ENCODE data around the gene CDK6. TPM values are rescaled to one million over a fixed set of nuclear protein-coding genes. Genes with fewer than 3 reads are reported as not detected.

The CDK6 gene
- total and polyA plus RNA-seq, 2 of the 8 experiments (the other 6 are each of a cell fraction or from before 2014, with no cell fraction given): 5.9 to 18.9 TPM

DNA sequence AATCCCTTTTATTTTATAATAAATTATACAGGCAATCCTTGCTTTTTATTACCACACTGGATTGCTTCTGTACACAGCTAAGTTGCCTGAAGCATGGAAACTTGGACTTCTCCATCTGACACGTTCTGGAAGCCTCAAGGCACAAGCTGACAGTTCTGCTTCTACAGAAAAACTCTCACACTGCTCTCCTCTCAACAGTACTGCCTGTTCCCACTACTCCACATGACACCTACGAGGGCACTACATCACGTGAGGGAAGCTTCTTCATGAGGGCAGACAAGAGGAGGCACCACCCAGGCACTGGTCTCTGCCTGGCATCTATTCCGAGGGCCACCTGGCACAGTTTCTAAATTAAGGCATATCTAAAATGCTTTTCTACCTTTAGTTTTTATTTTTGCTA, 229.4 kb downstream of the CDK6 start:
- peak overlapping the region; percentile 39 for H3K23ac ChIP-seq (ENCODE audit: insufficient read length)
- ChIA-PET CTCF (ENCODE audit: partially characterized antibody) (interaction anchor here (1.6 to 10.4 kb wide), 2 partner anchors 15 to 226 kb away, joined by 5 to 84 read pairs; partner anchors contain the start of gene FAM133B), POLR2A (ENCODE audit: partially characterized antibody) (interaction anchor here (4.2 kb wide), 1 partner anchor 17 kb away, joined by 27 read pairs; the partner anchor contains the start of gene FAM133B)
- no peak overlapping the region for H3K27ac ChIP-seq (ENCODE audit: low read depth, low read length)
- no peak overlapping the region for H2BK5ac ChIP-seq (ENCODE audit: low read depth, low read length)
- H3K18ac ChIP-seq (ENCODE audit: extremely low read depth, low read length): no peak overlapping the region
- H2BK20ac ChIP-seq (ENCODE audit: low read length): no peak overlapping the region
- no peak overlapping the region for H3K4ac ChIP-seq (replicated peaks; ENCODE audit: insufficient read length, low read depth, low read length)
- no peak overlapping the region for H4K91ac ChIP-seq (replicated peaks; ENCODE audit: insufficient read length, low read length)
- FAIRE-seq (no peak), DNase-seq (ENCODE audit: low read depth in 1 of 2, low spot score in 2 of 2) (no peak)
- H3K9ac ChIP-seq (replicated peaks in 1 of 4; ENCODE audit: extremely low read depth in 1 of 4, low read depth in 3 of 4, low read length in 3 of 4): no peak overlapping the region; a peak in 1 of 7 replicates
- H2BK15ac ChIP-seq (ENCODE audit: low read length): 0 out of 2 replicates have a peak overlapping the region, but pooled peaks have one; percentile 19
- H4K5ac ChIP-seq (ENCODE audit: insufficient read length, low read depth, low read length): no peak overlapping the region
- H4K20me1 ChIP-seq (replicated peaks in 1 of 2; ENCODE audit: control insufficient read depth in 1 of 2, insufficient read depth in 2 of 2, low read length in 2 of 2): no peaks in the 10 kb centered on the region
- H2BK120ac ChIP-seq (replicated peaks; ENCODE audit: low read depth, low read length): no peak overlapping the region
- no peak overlapping the region for H4K8ac ChIP-seq (ENCODE audit: extremely low read depth, insufficient read depth, low read length)
- TF ChIP-seq, protein P1, sequence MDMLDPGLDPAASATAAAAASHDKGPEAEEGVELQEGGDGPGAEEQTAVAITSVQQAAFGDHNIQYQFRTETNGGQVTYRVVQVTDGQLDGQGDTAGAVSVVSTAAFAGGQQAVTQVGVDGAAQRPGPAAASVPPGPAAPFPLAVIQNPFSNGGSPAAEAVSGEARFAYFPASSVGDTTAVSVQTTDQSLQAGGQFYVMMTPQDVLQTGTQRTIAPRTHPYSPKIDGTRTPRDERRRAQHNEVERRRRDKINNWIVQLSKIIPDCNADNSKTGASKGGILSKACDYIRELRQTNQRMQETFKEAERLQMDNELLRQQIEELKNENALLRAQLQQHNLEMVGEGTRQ (IDR thresholded peaks at IDR 0.05; ENCODE audit: low read length): peak; percentile 37; the same call in 1 of the 2 replicates
- TF ChIP-seq TAF7 (optimal IDR thresholded peaks at IDR 0.05; ENCODE audit: borderline replicate concordance, low read depth, low read length): no peak
- no peak overlapping the region for H2AK5ac ChIP-seq (ENCODE audit: low read depth, low read length)
- H3K79me2 ChIP-seq (ENCODE audit: control insufficient read depth in 1 of 2, insufficient read depth in 2 of 2, low read length in 2 of 2): no peaks in the 10 kb centered on the region
- no peak overlapping the region for H3K4me3 ChIP-seq (ENCODE audit: extremely low read depth in 1 of 4, insufficient read depth in 2 of 4, low read depth in 3 of 4, low read length in 4 of 4)
- H2BK12ac ChIP-seq (ENCODE audit: low read depth, low read length): no peak overlapping the region
- no peaks in the 10 kb centered on the region for H3K27me3 ChIP-seq (replicated peaks in 1 of 4; ENCODE audit: control insufficient read depth in 3 of 4, extremely low read depth in 1 of 4, insufficient read depth in 3 of 4, low read length in 3 of 4)
- 78% methylated on average over 4 of the region's 4 CpGs; no CpG with 5 or more reads in 1 of the 2 experiments for WGBS, 2 experiments (ENCODE audit: extremely low coverage in 1 of 2, insufficient coverage in 1 of 2, insufficient read length in 1 of 2, insufficient replicate concordance in 2 of 2, low coverage in 1 of 2, low lambda C conversion rate in 2 of 2, missing lambda C conversion rate in 1 of 2)
- no peak overlapping the region for H3K4me2 ChIP-seq (ENCODE audit: insufficient read depth in 1 of 2, low read depth in 2 of 2, low read length in 2 of 2)
- no peaks in the 10 kb centered on the region for H3K9me3 ChIP-seq (ENCODE audit: insufficient read depth in 2 of 2, low read depth in 1 of 2, low read length in 1 of 2)
- H3K79me1 ChIP-seq (ENCODE audit: low read depth, low read length): no peaks in the 10 kb centered on the region
- peaks cover 5% of the 10 kb centered on the region; the same call in 1 of the 2 replicates for H3K23me2 ChIP-seq (ENCODE audit: low read depth, low read length)
- H3K4me1 ChIP-seq (replicated peaks in 1 of 4; ENCODE audit: control insufficient read depth in 3 of 4, insufficient read depth in 4 of 4, low read length in 3 of 4): peaks cover 0 to 4% (median 0%) of the 10 kb centered on the region in 4 experiments; a peak in 2 of 7 replicates
- no peak overlapping the region for H3K56ac ChIP-seq (replicated peaks; ENCODE audit: insufficient read length, low read depth, low read length)
- no peak overlapping the region for H3K14ac ChIP-seq (ENCODE audit: insufficient read length)
- H3K36me3 ChIP-seq (ENCODE audit: control insufficient read depth in 2 of 4, insufficient read depth in 4 of 4, low read length in 3 of 4): no peaks in the 10 kb centered on the region
- H2AFZ ChIP-seq (ENCODE audit: low read length): no peak overlapping the region

All from H1 (cell line).